OCI-LY1 (cell line): ENCODE results near the gene DHRS7B.

ENCODE experiments used
- H2AFZ ChIP-seq: fragments of 200-600 bp; sonication (generic), shearing (Covaris generic); 2 replicates; pipeline ENCODE4 v1.6.0; 2014; ENCODE audit warnings: antibody characterized with exemption, mild to moderate bottlenecking, low read length
- H3F3A ChIP-seq: fragments of 200-600 bp; sonication (generic), shearing (Covaris generic); 2 replicates; pipeline ENCODE4 v1.6.0; 2014; ENCODE audit warnings: mild to moderate bottlenecking, antibody characterized with exemption, low read length, moderate library complexity; ENCODE audit not compliant: insufficient read depth
- H3K27ac ChIP-seq: fragments of 200-600 bp; sonication (generic); 2 replicates; pipeline ENCODE4 v1.5.1; 2014; ENCODE audit warnings: low read length, mixed run types, mild to moderate bottlenecking, low read depth; ENCODE audit not compliant: poor library complexity, severe bottlenecking
- H3K27me3 ChIP-seq: fragments of 200-600 bp; sonication (generic); 2 replicates; pipeline ENCODE4 v1.6.0; 2014; ENCODE audit warnings: antibody characterized with exemption, mild to moderate bottlenecking, low read length, moderate library complexity; ENCODE audit not compliant: insufficient read depth
- H3K36me3 ChIP-seq: fragments of 200-600 bp; sonication (generic); 2 replicates; pipeline ENCODE4 v1.6.1; 2014; ENCODE audit warnings: mild to moderate bottlenecking, antibody characterized with exemption, low read length, moderate library complexity, mixed read lengths; ENCODE audit not compliant: insufficient read depth
- H3K4me1 ChIP-seq: fragments of 200-600 bp; sonication (generic); 2 replicates; pipeline ENCODE4 v1.5.1; 2014; ENCODE audit warnings: mild to moderate bottlenecking, low read length, moderate library complexity; ENCODE audit not compliant: insufficient read depth, severe bottlenecking
- H3K4me2 ChIP-seq: fragments of 200-600 bp; sonication (generic), shearing (Covaris generic); 2 replicates; pipeline ENCODE4 v1.6.1; 2014; ENCODE audit warnings: low read length
- H3K4me3 ChIP-seq: fragments of 200-600 bp; sonication (generic); 2 replicates; pipeline ENCODE4 v1.5.1; 2014; ENCODE audit warnings: low read length, low read depth, mild to moderate bottlenecking, mixed read lengths; ENCODE audit not compliant: poor library complexity, severe bottlenecking
- H3K79me2 ChIP-seq: fragments of 200-600 bp; shearing (Covaris generic); 2 replicates; pipeline ENCODE4 v1.6.1; 2016; ENCODE audit warnings: mixed run types, low read length, mixed read lengths; ENCODE audit not compliant: insufficient read depth
- H3K9ac ChIP-seq: fragments of 200-600 bp; sonication (generic), shearing (Covaris generic); 2 replicates; pipeline ENCODE4 v1.6.1; 2014; ENCODE audit warnings: mild to moderate bottlenecking, low read length, mixed read lengths
- H3K9me2 ChIP-seq: fragments of 200-600 bp; sonication (generic), shearing (Covaris generic); 2 replicates; pipeline ENCODE4 v1.6.1; 2014; ENCODE audit warnings: low read depth, mild to moderate bottlenecking, low read length, mixed read lengths
- H3K9me3 ChIP-seq: fragments of 200-600 bp; shearing (Covaris generic); 2 replicates; pipeline ENCODE4 v1.6.1; 2014; ENCODE audit warnings: low read length, mixed read lengths
- H4K20me1 ChIP-seq: fragments of 200-600 bp; sonication (generic), shearing (Covaris generic); 2 replicates; pipeline ENCODE4 v1.6.0; 2016; ENCODE audit warnings: mild to moderate bottlenecking, low read length; ENCODE audit not compliant: insufficient read depth
- CTCF ChIP-seq: fragments of 200-600 bp; sonication (generic), shearing (Covaris generic); IDR thresholded peaks from 2 replicates; pipeline ENCODE4 v1.5.1; 2017; ENCODE audit warnings: mild to moderate bottlenecking, antibody characterized with exemption, low read length, moderate library complexity, mixed read lengths
- EZH2 ChIP-seq: fragments of 200-600 bp; sonication (generic), shearing (Covaris generic); IDR thresholded peaks from 2 replicates; pipeline ENCODE4 v1.8.0; 2017; ENCODE audit warnings: borderline replicate concordance, mixed run types, mild to moderate bottlenecking, antibody characterized with exemption, low read length, moderate library complexity, mixed read lengths

The DHRS7B gene

GRCh38 chr17:21211825-21212479 is 85.2 kb downstream of the DHRS7B start:
- no peaks in the 10 kb centered on the region for H3K27me3 ChIP-seq
- H3K4me3 ChIP-seq: peak overlapping the region; percentile 99
- H3K4me2 ChIP-seq: peak overlapping the region; percentile 99
- no peaks in the 10 kb centered on the region for H3K9me2 ChIP-seq
- H3K9ac ChIP-seq: peak overlapping the region; percentile 100; the same call in 1 of the 2 replicates
- TF ChIP-seq CTCF: no peak
- no peak for TF ChIP-seq EZH2
- H3F3A ChIP-seq: no peaks in the 10 kb centered on the region
- H3K36me3 ChIP-seq: peaks cover 47% of the 10 kb centered on the region; the same call in 1 of the 2 replicates
- H3K79me2 ChIP-seq: peaks cover 63% of the 10 kb centered on the region
- H3K27ac ChIP-seq: peak overlapping the region; percentile 34
- no peaks in the 10 kb centered on the region for H4K20me1 ChIP-seq
- peaks cover 48% of the 10 kb centered on the region for H3K4me1 ChIP-seq
- no peak overlapping the region for H2AFZ ChIP-seq
- no peaks in the 10 kb centered on the region for H3K9me3 ChIP-seq

GRCh38 chr17:21212826-21213637 is 86.3 kb downstream of the DHRS7B start:
- Histone ChIP-seq H3K79me2 (peaks cover 58% of the 10 kb centered on the region), H3K27me3 (no peaks in the 10 kb centered on the region), H4K20me1 (no peaks in the 10 kb centered on the region), H3K27ac (peak overlapping the region; percentile 78), H2AFZ (no peak overlapping the region), H3K9me3 (no peaks in the 10 kb centered on the region), H3K36me3 (peaks cover 51% of the 10 kb centered on the region; the same call in 1 of the 2 replicates), H3K4me2 (peak overlapping the region; percentile 99), H3K4me1 (peaks cover 48% of the 10 kb centered on the region), H3K9me2 (no peaks in the 10 kb centered on the region), H3K9ac (peak overlapping the region; percentile 100), H3K4me3 (peak overlapping the region; percentile 99), H3F3A (no peaks in the 10 kb centered on the region)
- no peak for TF ChIP-seq CTCF
- TF ChIP-seq EZH2: no peak

- peak overlapping the region; percentile 100 for H3K9ac ChIP-seq
- H3K27me3 ChIP-seq: no peaks in the 10 kb centered on the region
- H3K9me2 ChIP-seq: no peaks in the 10 kb centered on the region
- peak overlapping the region; percentile 99 for H3K4me3 ChIP-seq
- peak overlapping the region; percentile 99 for H3K4me2 ChIP-seq
- H3F3A ChIP-seq: no peaks in the 10 kb centered on the region
- no peak overlapping the region for H2AFZ ChIP-seq
- peaks cover 48% of the 10 kb centered on the region for H3K4me1 ChIP-seq
- H3K36me3 ChIP-seq: peaks cover 49% of the 10 kb centered on the region; the same call in 1 of the 2 replicates
- H3K9me3 ChIP-seq: no peaks in the 10 kb centered on the region
- TF ChIP-seq CTCF (no peak), EZH2 (no peak)
- H3K27ac ChIP-seq: peak overlapping the region; percentile 78
- H4K20me1 ChIP-seq: no peaks in the 10 kb centered on the region
- peaks cover 53% of the 10 kb centered on the region for H3K79me2 ChIP-seq
These were observed 86.9 kb downstream of the DHRS7B start for GRCh38 chr17:21213638-21214014.
